Duodenal mucosa (tissue), 2 donors: ENCODE data around the gene CDC42.

Experiments
- H3K27ac ChIP-seq: one replicate; pipeline ENCODE4 v1.7.0; 2013; ENCODE audit warnings: low read depth, low read length
- H3K27me3 ChIP-seq, 2 donors: one replicate each; pipeline ENCODE4 v1.7.0; 2013; ENCODE audit warnings: low read length in 2 of 2, control low read depth in 1 of 2; ENCODE audit not compliant: insufficient read depth in 2 of 2, control insufficient read depth in 1 of 2
- H3K36me3 ChIP-seq, 2 donors: one replicate each; pipeline ENCODE4 v1.7.0; 2013; ENCODE audit warnings: low read length in 2 of 2, control low read depth in 1 of 2; ENCODE audit not compliant: insufficient read depth in 2 of 2, control insufficient read depth in 1 of 2
- H3K4me1 ChIP-seq, 2 donors: one replicate each; pipeline ENCODE4 v1.7.0; 2013; ENCODE audit warnings: low read length in 2 of 2, control low read depth in 1 of 2; ENCODE audit not compliant: insufficient read depth in 2 of 2, control insufficient read depth in 1 of 2
- H3K4me3 ChIP-seq, 2 donors: one replicate each; pipeline ENCODE4 v1.7.0; 2013; ENCODE audit warnings: low read length in 2 of 2, low read depth in 1 of 2
- H3K9ac ChIP-seq, 2 donors: one replicate each; pipeline ENCODE4 v1.7.0; 2013; ENCODE audit warnings: low read length in 2 of 2, low read depth in 1 of 2
- H3K9me3 ChIP-seq, 2 donors: one replicate each; pipeline ENCODE4 v1.7.0; 2013; ENCODE audit warnings: low read length in 2 of 2, control low read depth in 1 of 2; ENCODE audit not compliant: control insufficient read depth in 1 of 2

CDC42 gene

GRCh38 chr1:22050330-22050729, 2.2 kb upstream of the CDC42 start:
- Histone ChIP-seq H3K36me3 (no peaks in the 10 kb centered on the region), H3K9me3 (no peaks in the 10 kb centered on the region), H3K4me3 (no peak overlapping the region), H3K4me1 (peaks cover 12 to 13% of the 10 kb centered on the region in 2 donors), H3K27ac (no peak overlapping the region), H3K9ac (no peak overlapping the region), H3K27me3 (no peaks in the 10 kb centered on the region)

GRCh38 chr1:22051607-22052114, 848 bp upstream of the CDC42 start:
- no peak overlapping the region for H3K27ac ChIP-seq
- H3K9me3 ChIP-seq, result no peaks in the 10 kb centered on the region
- peaks cover 0 to 3% of the 10 kb centered on the region in 2 donors for H3K36me3 ChIP-seq
- no peaks in the 10 kb centered on the region for H3K27me3 ChIP-seq
- peak overlapping the region in 1 of 2 donors; percentile 84 for H3K4me3 ChIP-seq
- peak overlapping the region; percentile 75 to 76 for H3K9ac ChIP-seq
- H3K4me1 ChIP-seq, result peaks cover 23 to 25% of the 10 kb centered on the region in 2 donors

GRCh38 chr1:22053017-22053860, 730 bp downstream of the CDC42 start:
- Histone ChIP-seq H3K9me3 (no peaks in the 10 kb centered on the region), H3K27me3 (no peaks in the 10 kb centered on the region), H3K36me3 (peaks cover 0 to 6% of the 10 kb centered on the region in 2 donors), H3K27ac (peak overlapping the region; percentile 99), H3K4me3 (peak overlapping the region; percentile 84 to 92), H3K9ac (peak overlapping the region; percentile 67 to 75), H3K4me1 (peaks cover 30 to 35% of the 10 kb centered on the region in 2 donors)

GRCh38 chr1:22053861-22054770, 1.6 kb downstream of the CDC42 start:
- Histone ChIP-seq H3K9ac (peak overlapping the region; percentile 67 to 75), H3K9me3 (no peaks in the 10 kb centered on the region), H3K4me3 (peak overlapping the region; percentile 84 to 92), H3K4me1 (peaks cover 30 to 37% of the 10 kb centered on the region in 2 donors), H3K36me3 (peaks cover 0 to 6% of the 10 kb centered on the region in 2 donors), H3K27me3 (no peaks in the 10 kb centered on the region), H3K27ac (peak overlapping the region; percentile 99)

- H3K4me3 ChIP-seq, result no peak overlapping the region
- H3K9ac ChIP-seq, result no peak overlapping the region
- H3K27ac ChIP-seq, result no peak overlapping the region
- H3K36me3 ChIP-seq, result peaks cover 0 to 6% of the 10 kb centered on the region in 2 donors
- H3K4me1 ChIP-seq, result peaks cover 31 to 43% of the 10 kb centered on the region in 2 donors
- H3K27me3 ChIP-seq, result no peaks in the 10 kb centered on the region
- H3K9me3 ChIP-seq, result no peaks in the 10 kb centered on the region
Measured at GRCh38 chr1:22055463-22055862, 3.0 kb downstream of the CDC42 start.

- Histone ChIP-seq H3K9me3 (no peaks in the 10 kb centered on the region), H3K27ac (no peak overlapping the region), H3K27me3 (no peaks in the 10 kb centered on the region), H3K4me1 (peaks cover 36 to 43% of the 10 kb centered on the region in 2 donors), H3K4me3 (peak overlapping the region in 1 of 2 donors; percentile 24), H3K36me3 (peaks cover 0 to 6% of the 10 kb centered on the region in 2 donors), H3K9ac (no peak overlapping the region)
Measured at GRCh38 chr1:22056043-22056442, 3.5 kb downstream of the CDC42 start.

GRCh38 chr1:22056936-22057335, 4.4 kb downstream of the CDC42 start:
- no peaks in the 10 kb centered on the region for H3K27me3 ChIP-seq
- H3K9ac ChIP-seq, result no peak overlapping the region
- H3K4me3 ChIP-seq, result no peak overlapping the region
- H3K4me1 ChIP-seq, result peaks cover 35 to 41% of the 10 kb centered on the region in 2 donors
- H3K36me3 ChIP-seq, result peaks cover 0 to 6% of the 10 kb centered on the region in 2 donors
- H3K27ac ChIP-seq, result no peak overlapping the region
- no peaks in the 10 kb centered on the region for H3K9me3 ChIP-seq

- H3K9me3 ChIP-seq, result no peaks in the 10 kb centered on the region
- peaks cover 32 to 41% of the 10 kb centered on the region in 2 donors for H3K4me1 ChIP-seq
- peaks cover 0 to 6% of the 10 kb centered on the region in 2 donors for H3K36me3 ChIP-seq
- no peak overlapping the region for H3K4me3 ChIP-seq
- H3K27ac ChIP-seq, result no peak overlapping the region
- no peak overlapping the region for H3K9ac ChIP-seq
- H3K27me3 ChIP-seq, result no peaks in the 10 kb centered on the region
Measured at GRCh38 chr1:22057861-22058260, 5.4 kb downstream of the CDC42 start.

- Histone ChIP-seq H3K36me3 (peaks cover 0 to 21% of the 10 kb centered on the region in 2 donors), H3K4me1 (peaks cover 34 to 36% of the 10 kb centered on the region in 2 donors), H3K9ac (no peak overlapping the region), H3K9me3 (no peaks in the 10 kb centered on the region), H3K27me3 (no peaks in the 10 kb centered on the region), H3K27ac (no peak overlapping the region), H3K4me3 (no peak overlapping the region)
Measured at GRCh38 chr1:22064751-22065402, 12.4 kb downstream of the CDC42 start.
